HepG2 (cell line): ENCODE results near the gene PRSS53. TPM values are rescaled to one million over a fixed set of nuclear protein-coding genes. Genes with fewer than 3 reads are reported as not detected.

ENCODE experiments used
- ATAC-seq: fragments of 200-7000 bp; cut with Tn5 transposase; 3 replicates; pipeline ENCODE4 v1.9.1; 2020; ENCODE audit warnings: mild to moderate bottlenecking, moderate library complexity
- BruUV-seq: library from RNA; stranded (reverse); fragments of 400-500 nt; replicated peaks from 2 replicates; lab custom pipeline; 2021; lab: Mats Ljungman, UMichigan
- CTCF ChIA-PET: fragments of 300-600 bp; formaldehyde crosslinking; extraction: SDS; loops from one replicate; lab custom pipeline; 2021; ENCODE audit warnings: low total read pairs, inconsistent platforms, low intra/inter-chr PET ratio; lab: Yijun Ruan, JAX
- POLR2A ChIA-PET: fragments of 350-600 bp; sonication (Branson Sonifier 250); formaldehyde crosslinking; loops from one replicate; lab custom pipeline; 2020; ENCODE audit warnings: antibody characterized with exemption, inconsistent platforms; lab: Yijun Ruan, JAX
- DNase-seq: peaks from one replicate; pipeline ENCODE4 v3.0.0-alpha.2; 2015; ENCODE audit warnings: low spot score
- FAIRE-seq: peaks from 3 replicates; lab custom pipeline; 2011; peaks lifted over from hg19 to GRCh38; lab: Jason Lieb, UNC
- H2AFZ ChIP-seq: one replicate; pipeline ENCODE4 v1.6.1; 2011; ENCODE audit warnings: low read length, inconsistent platforms
- H3K27ac ChIP-seq: fragments of 300-600 bp; 3 replicates; pipeline ENCODE4 v1.8.0; 2011; ENCODE audit warnings: mixed run types, mild to moderate bottlenecking, mixed read lengths, low read length, inconsistent platforms; ENCODE audit not compliant: insufficient read depth; ENCODE audit errors: extremely low read length
- H3K27me3 ChIP-seq, 2 experiments: fragments of 200-600 bp in 1 of 2; 2 replicates in 1 of 2; 3 replicates in 1 of 2; pipeline versions ENCODE4 v1.6.0 to v1.8.0; 2011; ENCODE audit warnings: low read length in 2 of 2, mild to moderate bottlenecking in 2 of 2, moderate library complexity in 2 of 2, inconsistent platforms in 1 of 2; ENCODE audit not compliant: insufficient read depth in 2 of 2, control insufficient read depth in 1 of 2
- H3K36me3 ChIP-seq, 2 experiments: fragments of 200-600 bp in 1 of 2; replicated peaks in 1 of 2; 2 replicates in 1 of 2; 3 replicates in 1 of 2; pipeline versions ENCODE4 v1.5.1 to v1.8.0; 2011; ENCODE audit warnings: low read length in 2 of 2, inconsistent platforms in 1 of 2; ENCODE audit not compliant: insufficient read depth in 2 of 2, control insufficient read depth in 1 of 2
- H3K4me1 ChIP-seq: 2 replicates; pipeline ENCODE4 v1.5.1; 2012; ENCODE audit warnings: low read length, inconsistent platforms; ENCODE audit not compliant: insufficient read depth
- H3K4me2 ChIP-seq: 2 replicates; pipeline ENCODE4 v1.6.0; 2011; ENCODE audit warnings: low read depth, low read length, inconsistent platforms
- H3K4me3 ChIP-seq, 3 experiments: fragments of 200-600 bp in 1 of 3; sonication (generic), shearing (Covaris generic) in 1 of 3; replicated peaks in 1 of 3; 2 replicates each; pipeline ENCODE4 v1.5.1; 2011 to 2016; ENCODE audit warnings: low read length in 3 of 3, inconsistent platforms in 2 of 3, low read depth in 2 of 3, mild to moderate bottlenecking in 2 of 3, control low read depth in 1 of 3, mixed read lengths in 1 of 3; ENCODE audit not compliant: insufficient read depth in 1 of 3
- H3K79me2 ChIP-seq: one replicate; pipeline ENCODE4 v1.6.1; 2011; ENCODE audit warnings: low read length, inconsistent platforms; ENCODE audit not compliant: insufficient read depth
- H3K9ac ChIP-seq: 2 replicates; pipeline ENCODE4 v1.6.0; 2011; ENCODE audit warnings: mild to moderate bottlenecking, low read depth, low read length, inconsistent platforms; ENCODE audit not compliant: insufficient read depth
- H3K9me3 ChIP-seq: 2 replicates; pipeline ENCODE4 v1.5.1; 2012; ENCODE audit warnings: mild to moderate bottlenecking, low read length
- H4K20me1 ChIP-seq: 2 replicates; pipeline ENCODE4 v1.6.0; 2011; ENCODE audit warnings: inconsistent platforms, mild to moderate bottlenecking, low read length, moderate library complexity; ENCODE audit not compliant: insufficient read depth
- POLR2G ChIP-seq: fragments of 200-400 bp; formaldehyde crosslinking; IDR thresholded peaks from 2 replicates; pipeline ENCODE4 v1.6.1; 2018; ENCODE audit warnings: mild to moderate bottlenecking, low read depth, low read length, moderate library complexity
- RBM22 ChIP-seq: fragments of 200-400 bp; formaldehyde crosslinking; optimal IDR thresholded peaks from 2 replicates; pipeline ENCODE3; 2017; ENCODE audit warnings: mild to moderate bottlenecking, low read length, moderate library complexity
- ZNF180 ChIP-seq: sonication (generic); formaldehyde crosslinking; IDR thresholded peaks from 2 replicates; pipeline ENCODE4 v1.4.0; 2020; ENCODE audit warnings: low read depth, missing genetic modification reagents, borderline replicate concordance
- ZNF34 ChIP-seq: sonication (generic); formaldehyde crosslinking; IDR thresholded peaks from 2 replicates; pipeline ENCODE4 v1.4.0; 2020; ENCODE audit warnings: mild to moderate bottlenecking, missing genetic modification reagents, borderline replicate concordance
- WGBS: methylation state at CpG from one replicate; pipeline ENCODE4 v1.1.6; 2017; ENCODE audit warnings: low lambda C conversion rate; 5-methylcytosine and 5-hydroxymethylcytosine counted together
- in situ Hi-C: cut with HindIII; loops from 2 replicates; pipeline ENCODE4 v1.10.0; 2017; ENCODE audit warnings: low pct_unique_long_range_greater_than_20kb; ENCODE audit not compliant: extremely low pct_ligation_motif_present
- intact Hi-C: fragments of 100-400 bp; cut with micrococcal nuclease; formaldehyde crosslinking; loops from one replicate; pipeline ENCODE4 v1.10.0; 2022; ENCODE audit not compliant: unreplicated experiment
- polyA plus RNA-seq, 8 experiments: library from polyadenylated mRNA; depleted of rRNA in 3 of 8; stranded (reverse) in 7 of 8; unstranded in 1 of 8; fragments of >200 nt; fragmentation: Illumina TruSeq in 4 of 8; extraction: Trizol in 4 of 8; gene quantifications; 2 replicates each; pipeline versions ENCODE4 v1.2.1 to v1.2.3, GENCODE V29; 2011 to 2016; ENCODE audit warnings: low read depth in 4 of 8, missing spikeins in 1 of 8, mixed read lengths in 1 of 8; ENCODE audit not compliant: insufficient read depth in 1 of 8
- total RNA-seq, 5 experiments: library from RNA; depleted of rRNA; stranded (reverse); fragments of >200 nt; fragmentation: Illumina TruSeq; extraction: Trizol; gene quantifications; 2 replicates each; pipeline ENCODE4 v1.2.3, GENCODE V29; 2016; ENCODE audit warnings: low read depth in 1 of 5

Gene PRSS53
- total and polyA plus RNA-seq, 2 of the 13 experiments (the other 11 are each of a cell fraction or from before 2014, with no cell fraction given) = 2.2 to 7.4 TPM

- no TSS peak for BruUV-seq
- ChIA-PET POLR2A (interaction anchor here (1.1 to 3.3 kb wide), 2 partner anchors 9 kb away, joined by 3 to 17 read pairs; partner anchors contain the start of genes ZNF646 and ZNF668), CTCF (no interaction called here)
- Histone ChIP-seq H3K36me3 (peaks cover 18 to 27% of the 10 kb centered on the region in 2 experiments), H3K79me2 (no peaks in the 10 kb centered on the region), H3K27me3 (no peaks in the 10 kb centered on the region), H3K4me2 (no peak overlapping the region), H3K9me3 (no peaks in the 10 kb centered on the region)
- TF ChIP-seq POLR2G (peak; percentile 43; the same call in 1 of the 2 replicates), ZNF34 (CRISPR knock-in tag) (no peak)
- TF ChIP-seq, all 625 proteins: peak for 1
- intact Hi-C loops (no loop called here), in situ Hi-C loops (no loop called here)
- no peak for FAIRE-seq
- Histone ChIP-seq H3K27ac (no peak overlapping the region), H4K20me1 (no peaks in the 10 kb centered on the region; the same call in 1 of the 2 replicates), H3K4me3 (no peak overlapping the region), H3K9ac (no peak overlapping the region), H2AFZ (no peak overlapping the region), H3K4me1 (no peaks in the 10 kb centered on the region)
- no peak for DNase-seq
- 92% methylated on average over 5 of the region's 5 CpGs for WGBS
- ATAC-seq = no peak
These were observed 5.2 kb downstream of the PRSS53 start for GRCh38 chr16:31083556-31083955.

GRCh38 chr16:31083081-31083480, 5.7 kb downstream of the PRSS53 start:
- Histone ChIP-seq H3K27me3 (no peaks in the 10 kb centered on the region), H4K20me1 (no peaks in the 10 kb centered on the region; the same call in 1 of the 2 replicates), H3K9ac (no peak overlapping the region), H3K27ac (no peak overlapping the region), H3K4me2 (no peak overlapping the region), H3K36me3 (peaks cover 20 to 31% of the 10 kb centered on the region in 2 experiments), H3K9me3 (no peaks in the 10 kb centered on the region), H3K79me2 (no peaks in the 10 kb centered on the region), H3K4me3 (no peak overlapping the region), H2AFZ (no peak overlapping the region), H3K4me1 (no peaks in the 10 kb centered on the region)
- POLR2A ChIA-PET = no interaction called here
- no TSS peak for BruUV-seq
- ATAC-seq (no peak), DNase-seq (no peak), FAIRE-seq (no peak)
- CTCF ChIA-PET = no interaction called here
- 93% methylated on average over 9 of the region's 9 CpGs for WGBS
- intact Hi-C loops (no loop called here), in situ Hi-C loops (no loop called here)
- peak; percentile 22 for TF ChIP-seq RBM22
- TF ChIP-seq ZNF180 (CRISPR knock-in tag) = no peak
